IMR-90 (cell line): ENCODE measurements around the gene WWC1. TPM values are rescaled to one million over a fixed set of nuclear protein-coding genes. Genes with fewer than 3 reads are reported as not detected.

Experiments
- ATAC-seq: fragments of 200-7000 bp; cut with Tn5 transposase; 2 replicates; pipeline ENCODE4 v1.9.1; 2020; ENCODE audit warnings: low read depth, mild to moderate bottlenecking, moderate library complexity
- BruUV-seq: library from RNA; stranded (reverse); fragments of 400-500 nt; replicated peaks from 2 replicates; lab custom pipeline; 2021; lab: Mats Ljungman, UMichigan
- CTCF ChIA-PET: fragments of 300-600 bp; formaldehyde crosslinking; extraction: SDS; loops from one replicate; lab custom pipeline; 2021; ENCODE audit warnings: antibody characterized with exemption; lab: Yijun Ruan, JAX
- POLR2A ChIA-PET: fragments of 300-600 bp; sonication (Branson Sonifier 250); formaldehyde crosslinking; loops from one replicate; lab custom pipeline; 2022; ENCODE audit warnings: antibody characterized with exemption; ENCODE audit not compliant: unreplicated experiment; lab: Charles Lee
- DNase-seq: peaks from one replicate; pipeline ENCODE4 v3.0.0; 2013
- H2AFZ ChIP-seq: replicated peaks from 2 replicates; pipeline ENCODE3; 2013; ENCODE audit warnings: low read length, mild to moderate bottlenecking; ENCODE audit not compliant: poor library complexity
- H2AK5ac ChIP-seq: 2 replicates; pipeline ENCODE4 v1.6.1; 2013; ENCODE audit warnings: low read depth, low read length, inconsistent platforms
- H2AK9ac ChIP-seq: replicated peaks from 2 replicates; pipeline ENCODE3; 2013; ENCODE audit warnings: mild to moderate bottlenecking, low read depth, low read length, moderate library complexity; ENCODE audit not compliant: poor library complexity
- H2BK120ac ChIP-seq: 2 replicates; pipeline ENCODE4 v1.6.1; 2013; ENCODE audit warnings: low read depth, low read length, inconsistent platforms
- H2BK15ac ChIP-seq: 3 replicates; pipeline ENCODE4 v1.6.1; 2013; ENCODE audit warnings: low read depth, low read length, inconsistent platforms
- H2BK20ac ChIP-seq: 2 replicates; pipeline ENCODE4 v1.6.1; 2013; ENCODE audit warnings: low read depth, mild to moderate bottlenecking, inconsistent platforms, low read length, moderate library complexity
- H2BK5ac ChIP-seq: 2 replicates; pipeline ENCODE4 v1.6.1; 2013; ENCODE audit warnings: mild to moderate bottlenecking, low read depth, low read length, inconsistent platforms; ENCODE audit not compliant: poor library complexity, severe bottlenecking
- H3K14ac ChIP-seq: replicated peaks from 2 replicates; pipeline ENCODE4 v1.6.1; 2013; ENCODE audit warnings: low read depth, low read length, inconsistent platforms
- H3K18ac ChIP-seq: 2 replicates; pipeline ENCODE4 v1.6.1; 2013; ENCODE audit warnings: low read depth, low read length, control low read depth
- H3K23ac ChIP-seq: 2 replicates; pipeline ENCODE4 v1.6.1; 2013; ENCODE audit warnings: low read depth, low read length, inconsistent platforms
- H3K27ac ChIP-seq: 2 replicates; pipeline ENCODE4 v1.5.1; 2013; ENCODE audit warnings: mild to moderate bottlenecking, control low read depth, low read length; ENCODE audit not compliant: insufficient read depth
- H3K27me3 ChIP-seq: 2 replicates; pipeline ENCODE4 v1.6.1; 2013; ENCODE audit warnings: low read length; ENCODE audit not compliant: control insufficient read depth, insufficient read depth
- H3K36me3 ChIP-seq: 2 replicates; pipeline ENCODE4 v1.6.1; 2013; ENCODE audit warnings: low read length, mixed read lengths; ENCODE audit not compliant: control insufficient read depth, insufficient read depth
- H3K4ac ChIP-seq: 2 replicates; pipeline ENCODE4 v1.6.1; 2013; ENCODE audit warnings: low read depth, low read length, inconsistent platforms
- H3K4me1 ChIP-seq: 2 replicates; pipeline ENCODE4 v1.6.1; 2013; ENCODE audit warnings: low read length, mixed read lengths; ENCODE audit not compliant: control insufficient read depth, insufficient read depth
- H3K4me2 ChIP-seq: 2 replicates; pipeline ENCODE4 v1.6.1; 2013; ENCODE audit warnings: low read depth, mild to moderate bottlenecking, control low read depth, low read length, moderate library complexity
- H3K4me3 ChIP-seq: 2 replicates; pipeline ENCODE4 v1.5.1; 2013; ENCODE audit warnings: low read depth, mild to moderate bottlenecking, control low read depth, low read length, moderate library complexity; ENCODE audit not compliant: insufficient read depth
- H3K56ac ChIP-seq: 2 replicates; pipeline ENCODE4 v1.6.1; 2013; ENCODE audit warnings: low read length, inconsistent platforms; ENCODE audit not compliant: insufficient read depth; ENCODE audit errors: extremely low read depth
- H3K79me1 ChIP-seq, 2 experiments: 2 replicates each; pipeline ENCODE4 v1.6.1; 2013; ENCODE audit warnings: low read length in 2 of 2, inconsistent platforms in 1 of 2, low read depth in 1 of 2
- H3K9ac ChIP-seq: 2 replicates; pipeline ENCODE4 v1.6.1; 2013; ENCODE audit warnings: low read depth, low read length, control low read depth
- H3K9me1 ChIP-seq: 2 replicates; pipeline ENCODE4 v1.6.1; 2013; ENCODE audit warnings: low read length, inconsistent platforms; ENCODE audit not compliant: insufficient read depth
- H3K9me3 ChIP-seq: 2 replicates; pipeline ENCODE4 v1.6.1; 2013; ENCODE audit warnings: low read length; ENCODE audit not compliant: control insufficient read depth, insufficient read depth
- H4K20me1 ChIP-seq: 2 replicates; pipeline ENCODE4 v1.6.1; 2013; ENCODE audit warnings: low read length, inconsistent platforms; ENCODE audit not compliant: insufficient read depth
- H4K5ac ChIP-seq: 2 replicates; pipeline ENCODE4 v1.6.1; 2013; ENCODE audit warnings: mild to moderate bottlenecking, low read depth, low read length, control low read depth
- H4K8ac ChIP-seq, 2 experiments: 2 replicates each; pipeline ENCODE4 v1.6.1; 2013; ENCODE audit warnings: low read depth in 2 of 2, low read length in 2 of 2, control low read depth in 1 of 2, inconsistent platforms in 1 of 2
- H4K91ac ChIP-seq: 2 replicates; pipeline ENCODE4 v1.6.1; 2013; ENCODE audit warnings: low read depth, low read length, inconsistent platforms; ENCODE audit not compliant: insufficient read depth
- BHLHE40 ChIP-seq: fragments of 150-350 bp; IDR thresholded peaks from 2 replicates; pipeline ENCODE4 v1.6.1; 2016; ENCODE audit warnings: mild to moderate bottlenecking, low read depth, low read length
- CEBPB ChIP-seq: IDR thresholded peaks from 2 replicates; pipeline ENCODE4 v1.6.1; 2012; ENCODE audit warnings: low read depth, low read length, improper control_type of control experiment
- CHD1 ChIP-seq: IDR thresholded peaks from 2 replicates; pipeline ENCODE4 v1.6.1; 2012; ENCODE audit warnings: low read depth, low read length, improper control_type of control experiment
- CTCF ChIP-seq: conservative IDR thresholded peaks from 2 replicates; pipeline ENCODE4 v1.5.1; 2012; ENCODE audit warnings: mild to moderate bottlenecking, low read depth, low read length, improper control_type of control experiment
- ELK1 ChIP-seq: fragments of 150-350 bp; IDR thresholded peaks from 2 replicates; pipeline ENCODE4 v1.6.1; 2016; ENCODE audit warnings: low read depth, mild to moderate bottlenecking, low read length, moderate library complexity, borderline replicate concordance
- MAFK ChIP-seq: IDR thresholded peaks from 2 replicates; pipeline ENCODE4 v1.6.1; 2012; ENCODE audit warnings: low read depth, low read length, improper control_type of control experiment
- MAZ ChIP-seq: IDR thresholded peaks from 2 replicates; pipeline ENCODE4 v1.6.1; 2012; ENCODE audit warnings: low read depth, mild to moderate bottlenecking, low read length, improper control_type of control experiment, moderate library complexity, borderline replicate concordance
- RAD21 ChIP-seq: IDR thresholded peaks from 2 replicates; pipeline ENCODE4 v1.6.1; 2012; ENCODE audit warnings: low read length, improper control_type of control experiment
- RCOR1 ChIP-seq: IDR thresholded peaks from 2 replicates; pipeline ENCODE4 v1.6.1; 2012; ENCODE audit warnings: mild to moderate bottlenecking, low read length, improper control_type of control experiment; ENCODE audit not compliant: insufficient replicate concordance
- RFX5 ChIP-seq: IDR thresholded peaks from 2 replicates; pipeline ENCODE4 v1.8.0; 2012; ENCODE audit warnings: low read depth, mild to moderate bottlenecking, low read length, moderate library complexity
- SMC3 ChIP-seq: fragments of 150-350 bp; IDR thresholded peaks from 2 replicates; pipeline ENCODE4 v1.6.1; 2016; ENCODE audit warnings: low read depth, mild to moderate bottlenecking, antibody characterized with exemption, low read length, moderate library complexity
- USF2 ChIP-seq: fragments of 150-350 bp; IDR thresholded peaks from 2 replicates; pipeline ENCODE4 v1.6.1; 2017; ENCODE audit warnings: mild to moderate bottlenecking, antibody characterized with exemption, low read length, low read depth
- WGBS, 2 experiments: methylation state at CpG; one replicate each; pipeline versions ENCODE4 v1.1.5 to v1.1.7; 2013; ENCODE audit warnings: missing lambda C conversion rate in 2 of 2; ENCODE audit not compliant: insufficient read length in 1 of 2; ENCODE audit errors: extremely low coverage in 2 of 2; 5-methylcytosine and 5-hydroxymethylcytosine counted together
- dilution Hi-C: fragments of 300-500 bp; cut with HindIII; formaldehyde crosslinking; loops from one replicate; pipeline ENCODE4 v1.14.3; 2018; ENCODE audit warnings: low sequenced_read_pairs; ENCODE audit not compliant: unreplicated experiment
- in situ Hi-C: fragments of 300-500 bp; cut with MboI; formaldehyde crosslinking; loops from 3 replicates; pipeline ENCODE4 v1.14.3; 2019; ENCODE audit warnings: low sequenced_read_pairs, inconsistent platforms, mixed read lengths
- intact Hi-C: fragments of 100-400 bp; cut with micrococcal nuclease; formaldehyde crosslinking; loops from 2 replicates; pipeline ENCODE4 v1.10.0; 2022
- polyA plus RNA-seq, 3 experiments: library from polyadenylated mRNA; depleted of rRNA; stranded (reverse); fragments of >200 nt; gene quantifications; 2 replicates each; pipeline ENCODE4 v1.2.3, GENCODE V29; 2012; ENCODE audit warnings: low replicate concordance in 1 of 3
- total RNA-seq: library from RNA; depleted of rRNA; stranded (reverse); fragments of >200 nt; gene quantifications from 2 replicates; pipeline ENCODE4 v1.2.3, GENCODE V29; 2012

The WWC1 gene
- total and polyA plus RNA-seq, 2 of the 4 experiments (the other 2 are of a cell fraction): 9.1 to 10.3 TPM

GRCh38 chr5:168409591-168410458 is 118.4 kb downstream of the WWC1 start:
- Histone ChIP-seq H3K4ac (peak overlapping the region; percentile 57), H4K20me1 (0 out of 2 replicates have a peak, but pooled peaks cover 4% of the 10 kb centered on the region), H3K23ac (peak overlapping the region; percentile 1; the same call in 1 of the 2 replicates), H3K9me3 (no peaks in the 10 kb centered on the region), H4K5ac (no peak overlapping the region), H2BK120ac (peak overlapping the region; percentile 51; the same call in 1 of the 2 replicates), H2AK5ac (peak overlapping the region; percentile 67), H2BK15ac (peak overlapping the region; percentile 57; the same call in 2 of the 3 replicates), H2AFZ (peak overlapping the region; percentile 16), H4K91ac (no peak overlapping the region), H3K56ac (no peak overlapping the region), H3K14ac (peak overlapping the region; percentile 44; the same call in 1 of the 2 replicates), H3K27ac (no peak overlapping the region; the same call in 1 of the 2 replicates), H3K79me1 (no peaks in the 10 kb centered on the region), H4K8ac (no peak overlapping the region; a peak in 1 of 4 replicates), H3K4me3 (no peak overlapping the region), H3K9me1 (peaks cover 9% of the 10 kb centered on the region; the same call in 1 of the 2 replicates), H2AK9ac (peak overlapping the region; percentile 4), H3K4me1 (peaks cover 9% of the 10 kb centered on the region), H3K18ac (peak overlapping the region; percentile 18; the same call in 1 of the 2 replicates), H3K4me2 (peak overlapping the region; percentile 54), H3K27me3 (no peaks in the 10 kb centered on the region), H2BK5ac (peak overlapping the region; percentile 40), H2BK20ac (peak overlapping the region; percentile 65), H3K36me3 (peaks cover 8% of the 10 kb centered on the region), H3K9ac (no peak overlapping the region)
- WGBS, 2 experiments: 27% methylated on average over 2 of the region's 17 CpGs; no CpG with 5 or more reads in 1 of the 2 experiments
- POLR2A ChIA-PET: no interaction called here
- dilution Hi-C loops: no loop called here
- ATAC-seq: peak; percentile 76
- in situ Hi-C loops: no loop called here
- no TSS peak for BruUV-seq
- CTCF ChIA-PET: interaction anchor here (1.8 kb wide), 1 partner anchor 10 kb away, joined by 5 read pairs; no protein-coding TSS in a partner anchor
- peak; percentile 91 for DNase-seq
- intact Hi-C loops: loop anchor here (5.0 kb wide), 1 partner anchor 118 kb away; the partner anchor contains the start of gene WWC1
- TF ChIP-seq MAZ (no peak), CTCF (no peak), MAFK (peak; percentile 47), RFX5 (no peak), RAD21 (no peak), RCOR1 (no peak), SMC3 (no peak), USF2 (no peak), CHD1 (no peak), CEBPB (peak; percentile 29; the same call in 1 of the 2 replicates), ELK1 (no peak), BHLHE40 (no peak)
